Suprapubic skin (tissue), 4 donors: Measurements from ENCODE around the gene HCFC1. TPM values are rescaled to one million over a fixed set of nuclear protein-coding genes. Genes with fewer than 3 reads are reported as not detected.

Experiments
- DNase-seq, 2 donors: peaks; one replicate each; pipeline ENCODE4 v3.0.0-alpha.2; 2019; ENCODE audit warnings: low spot score in 2 of 2
- H3K27ac ChIP-seq: fragments of 200-600 bp; sonication (generic); one replicate; pipeline ENCODE4 v1.5.1; 2019
- H3K27me3 ChIP-seq: fragments of 200-600 bp; sonication (generic); one replicate; pipeline ENCODE4 v1.5.1; 2019
- H3K36me3 ChIP-seq: fragments of 200-600 bp; sonication (generic); one replicate; pipeline ENCODE4 v1.5.1; 2019
- H3K4me1 ChIP-seq: fragments of 200-600 bp; sonication (generic); one replicate; pipeline ENCODE4 v1.5.1; 2019
- H3K4me3 ChIP-seq: fragments of 200-600 bp; sonication (generic); one replicate; pipeline ENCODE4 v1.5.1; 2019; ENCODE audit warnings: mild to moderate bottlenecking
- H3K9me3 ChIP-seq: fragments of 200-600 bp; sonication (generic); one replicate; pipeline ENCODE4 v1.5.1; 2019
- EP300 ChIP-seq: sonication (generic); formaldehyde crosslinking; IDR thresholded peaks from one replicate; pipeline ENCODE4 v1.6.1; 2017; ENCODE audit warnings: antibody characterized with exemption
- POLR2A ChIP-seq, 2 donors: fragments of 450-650 bp; IDR thresholded peaks; one replicate each; pipeline ENCODE4 v1.6.1; 2017; ENCODE audit warnings: antibody characterized with exemption in 2 of 2, mild to moderate bottlenecking in 2 of 2, moderate library complexity in 2 of 2
- POLR2AphosphoS5 ChIP-seq, 3 donors: sonication (generic); formaldehyde crosslinking; IDR thresholded peaks; one replicate each; pipeline ENCODE4 v1.6.1; 2017; ENCODE audit warnings: antibody characterized with exemption in 3 of 3
- WGBS: methylation state at CpG from one replicate; pipeline ENCODE4 v1.1.5; 2018; 5-methylcytosine and 5-hydroxymethylcytosine counted together
- total RNA-seq, 4 donors: library from RNA; depleted of rRNA; stranded (reverse); fragments of >200 nt; gene quantifications; one replicate each; pipeline ENCODE4 v1.1.0, GENCODE V29; 2016
- TF ChIP-seq, protein P1 (sequence below), 2 donors: fragments of 200-600 bp in 1 of 2; fragments of 450-650 bp in 1 of 2; sonication (generic) in 1 of 2; IDR thresholded peaks; one replicate each; pipeline ENCODE4 v1.5.1; 2016 to 2019; ENCODE audit warnings: antibody characterized with exemption in 2 of 2, mild to moderate bottlenecking in 1 of 2, moderate library complexity in 1 of 2

The HCFC1 gene
- total RNA-seq, 4 donors from 2014 or later, result 51.9 to 72.2 (median 55.3) TPM

DNA sequence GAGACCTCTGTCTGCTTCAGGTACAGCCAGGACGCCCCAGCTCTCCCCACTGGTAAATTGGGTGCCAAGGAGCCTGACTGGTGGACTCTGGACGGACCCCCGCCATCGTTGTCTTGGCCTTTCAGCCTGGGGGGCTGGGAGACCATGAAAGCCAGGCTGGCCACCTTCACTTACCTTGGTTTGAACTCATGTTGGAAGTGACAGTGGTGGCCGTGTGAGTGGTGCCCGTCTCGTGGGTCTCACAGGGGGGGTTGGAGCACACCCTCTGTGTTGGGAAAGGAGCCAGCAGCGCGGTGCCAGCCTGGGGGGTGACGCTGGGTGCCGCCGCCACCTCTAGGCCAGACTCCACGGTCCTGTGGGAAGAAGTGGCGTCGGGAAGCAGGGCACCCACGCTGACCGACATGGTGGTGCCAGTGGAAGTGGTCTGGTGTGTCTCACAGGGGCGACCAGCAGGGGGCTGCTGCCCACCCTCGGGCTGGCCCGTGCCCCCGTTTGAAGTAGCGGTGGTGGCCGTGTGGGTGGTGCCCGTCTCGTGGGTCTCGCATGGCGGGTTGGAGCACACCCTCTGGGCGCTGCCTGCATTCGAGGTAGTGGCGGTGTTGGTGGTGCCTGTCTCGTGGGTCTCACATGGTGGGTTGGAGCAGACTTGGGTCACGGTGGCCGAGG is 17.6 kb downstream of the HCFC1 start:
- WGBS, result 81% methylated on average over 12 of the region's 33 CpGs

DNA sequence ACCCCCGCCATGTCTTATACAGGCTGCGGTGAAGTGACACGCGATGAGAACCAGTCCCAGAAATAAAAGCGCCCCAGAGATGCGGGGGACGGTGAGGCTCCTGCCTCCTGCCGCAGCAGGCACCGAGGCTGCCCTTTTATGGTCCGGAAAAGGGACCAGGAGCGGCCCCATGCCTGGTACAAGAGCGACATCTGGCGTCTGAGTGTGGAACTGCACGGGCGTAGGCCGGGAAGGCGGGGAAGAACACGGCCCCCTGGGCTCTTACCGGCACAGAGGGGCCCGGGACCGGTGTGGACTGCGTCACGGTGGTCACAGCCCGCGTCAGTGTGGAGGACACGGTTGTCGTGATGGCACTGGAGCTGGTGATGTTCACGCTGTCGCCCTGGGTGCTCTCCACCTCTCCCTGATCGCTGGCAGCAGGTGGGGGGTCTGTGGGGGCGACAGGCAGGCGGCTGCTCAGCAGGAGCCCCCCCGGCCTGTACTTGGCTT is 18.2 kb downstream of the HCFC1 start:
- TF ChIP-seq EP300 (no peak), POLR2AphosphoS5 (IDR thresholded peaks at IDR 0.05) (peak in 1 of 3 donors; percentile 42), POLR2A (IDR thresholded peaks at IDR 0.05) (no peak)
- TF ChIP-seq, protein P1, sequence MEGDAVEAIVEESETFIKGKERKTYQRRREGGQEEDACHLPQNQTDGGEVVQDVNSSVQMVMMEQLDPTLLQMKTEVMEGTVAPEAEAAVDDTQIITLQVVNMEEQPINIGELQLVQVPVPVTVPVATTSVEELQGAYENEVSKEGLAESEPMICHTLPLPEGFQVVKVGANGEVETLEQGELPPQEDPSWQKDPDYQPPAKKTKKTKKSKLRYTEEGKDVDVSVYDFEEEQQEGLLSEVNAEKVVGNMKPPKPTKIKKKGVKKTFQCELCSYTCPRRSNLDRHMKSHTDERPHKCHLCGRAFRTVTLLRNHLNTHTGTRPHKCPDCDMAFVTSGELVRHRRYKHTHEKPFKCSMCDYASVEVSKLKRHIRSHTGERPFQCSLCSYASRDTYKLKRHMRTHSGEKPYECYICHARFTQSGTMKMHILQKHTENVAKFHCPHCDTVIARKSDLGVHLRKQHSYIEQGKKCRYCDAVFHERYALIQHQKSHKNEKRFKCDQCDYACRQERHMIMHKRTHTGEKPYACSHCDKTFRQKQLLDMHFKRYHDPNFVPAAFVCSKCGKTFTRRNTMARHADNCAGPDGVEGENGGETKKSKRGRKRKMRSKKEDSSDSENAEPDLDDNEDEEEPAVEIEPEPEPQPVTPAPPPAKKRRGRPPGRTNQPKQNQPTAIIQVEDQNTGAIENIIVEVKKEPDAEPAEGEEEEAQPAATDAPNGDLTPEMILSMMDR (IDR thresholded peaks at IDR 0.05), result peak; percentile 92 to 95
- Histone ChIP-seq H3K4me3 (no peak overlapping the region), H3K36me3 (peaks cover 84% of the 10 kb centered on the region), H3K4me1 (no peaks in the 10 kb centered on the region), H3K9me3 (no peaks in the 10 kb centered on the region), H3K27ac (no peak overlapping the region), H3K27me3 (no peaks in the 10 kb centered on the region)
- DNase-seq, result no peak
- 54% methylated on average over 17 of the region's 33 CpGs for WGBS

More for the DNA sequence above, 17.6 kb downstream of the HCFC1 start:
- H3K27me3 ChIP-seq, result no peaks in the 10 kb centered on the region
- no peak overlapping the region for H3K4me3 ChIP-seq
- TF ChIP-seq, protein P1 (IDR thresholded peaks at IDR 0.05), result no peak
- no peak for TF ChIP-seq POLR2A (IDR thresholded peaks at IDR 0.05)
- TF ChIP-seq POLR2AphosphoS5 (IDR thresholded peaks at IDR 0.05), result no peak
- TF ChIP-seq EP300, result no peak
- no peaks in the 10 kb centered on the region for H3K4me1 ChIP-seq
- no peaks in the 10 kb centered on the region for H3K9me3 ChIP-seq
- H3K36me3 ChIP-seq, result peaks cover 88% of the 10 kb centered on the region
- DNase-seq, result no peak
- H3K27ac ChIP-seq, result no peak overlapping the region

DNA sequence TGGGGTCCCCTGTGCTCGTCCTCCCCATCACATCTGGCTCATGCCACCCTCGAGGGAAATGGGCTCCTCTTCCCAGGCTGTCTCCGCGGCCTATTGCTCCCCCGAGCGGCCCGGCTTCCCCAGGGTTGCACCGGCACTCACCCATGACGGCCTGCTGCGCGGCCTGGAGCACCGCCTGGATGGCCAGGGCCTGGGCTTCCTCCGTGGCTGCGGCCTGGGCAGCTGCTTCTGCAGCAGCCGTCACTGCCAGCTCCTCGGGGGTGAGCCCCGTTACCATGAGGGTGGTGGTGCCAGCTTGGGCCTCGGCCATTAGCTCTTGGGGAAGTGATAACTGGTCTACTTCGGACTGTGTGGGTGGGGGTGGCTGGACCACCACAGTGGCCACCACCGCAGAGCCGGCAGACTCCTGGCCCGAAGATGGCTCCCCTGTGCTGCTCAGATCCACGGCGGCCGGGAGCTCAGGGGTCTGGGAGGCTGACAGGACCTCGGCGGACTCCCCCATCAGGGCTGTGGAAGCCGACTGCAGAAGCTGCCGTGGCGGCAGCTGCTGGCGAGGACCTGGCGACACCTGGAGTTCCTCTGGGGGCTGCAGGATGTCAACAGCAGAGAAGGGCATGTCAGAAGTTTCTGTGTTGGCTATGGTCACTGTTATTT is 19.1 kb downstream of the HCFC1 start:
- WGBS, result 90% methylated on average over 2 of the region's 32 CpGs
- DNase-seq, result no peak
- no peaks in the 10 kb centered on the region for H3K27me3 ChIP-seq
- H3K9me3 ChIP-seq, result no peaks in the 10 kb centered on the region
- H3K27ac ChIP-seq, result no peak overlapping the region
- peaks cover 75% of the 10 kb centered on the region for H3K36me3 ChIP-seq
- H3K4me1 ChIP-seq, result peaks cover 5% of the 10 kb centered on the region
- TF ChIP-seq, protein P1 (IDR thresholded peaks at IDR 0.05), result no peak
- no peak for TF ChIP-seq EP300
- no peak for TF ChIP-seq POLR2A (IDR thresholded peaks at IDR 0.05)
- no peak for TF ChIP-seq POLR2AphosphoS5 (IDR thresholded peaks at IDR 0.05)
- no peak overlapping the region for H3K4me3 ChIP-seq

DNA sequence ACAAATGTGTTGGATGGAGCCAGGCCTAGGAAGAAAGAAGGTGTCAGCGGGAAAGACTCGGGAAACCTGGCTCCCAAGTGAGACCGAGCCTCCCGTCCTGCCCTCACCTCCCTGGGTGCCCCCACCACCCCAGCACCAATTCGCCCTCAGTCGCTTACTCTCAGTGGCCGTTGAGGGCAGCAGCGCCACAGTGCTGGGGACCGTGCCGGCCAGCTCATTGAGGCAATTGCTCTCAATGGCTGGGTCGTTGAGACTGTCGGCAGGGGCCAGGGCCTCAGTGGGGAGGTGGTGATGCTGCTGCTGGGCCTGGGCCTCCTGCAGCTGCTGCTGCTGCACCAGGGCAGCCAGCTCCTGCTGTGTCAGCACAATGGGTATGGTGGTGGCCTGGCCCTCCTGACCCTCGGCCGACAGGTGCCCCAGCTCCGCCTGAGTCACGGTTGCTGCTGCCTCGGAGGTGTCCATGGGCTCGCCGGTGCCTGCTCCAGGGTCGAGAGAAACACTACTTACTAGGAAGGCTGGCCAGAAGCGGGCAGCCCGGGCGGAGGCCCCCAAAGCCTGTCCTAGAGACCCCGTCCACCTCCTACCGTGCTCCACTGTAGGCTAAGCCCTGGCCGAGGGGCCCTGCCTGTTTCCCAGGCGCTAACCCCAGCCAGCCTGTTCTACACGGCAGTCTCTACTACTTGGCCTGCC is 19.8 kb downstream of the HCFC1 start:
- H3K27ac ChIP-seq, result no peak overlapping the region
- H3K9me3 ChIP-seq, result no peaks in the 10 kb centered on the region
- peaks cover 69% of the 10 kb centered on the region for H3K36me3 ChIP-seq
- peaks cover 8% of the 10 kb centered on the region for H3K4me1 ChIP-seq
- H3K4me3 ChIP-seq, result no peak overlapping the region
- TF ChIP-seq POLR2AphosphoS5 (IDR thresholded peaks at IDR 0.05), result no peak
- no peak for TF ChIP-seq EP300
- no peak for TF ChIP-seq POLR2A (IDR thresholded peaks at IDR 0.05)
- TF ChIP-seq, protein P1 (IDR thresholded peaks at IDR 0.05), result no peak
- no peaks in the 10 kb centered on the region for H3K27me3 ChIP-seq
- DNase-seq, result no peak
- WGBS, result 92% methylated on average over 15 of the region's 28 CpGs

DNA sequence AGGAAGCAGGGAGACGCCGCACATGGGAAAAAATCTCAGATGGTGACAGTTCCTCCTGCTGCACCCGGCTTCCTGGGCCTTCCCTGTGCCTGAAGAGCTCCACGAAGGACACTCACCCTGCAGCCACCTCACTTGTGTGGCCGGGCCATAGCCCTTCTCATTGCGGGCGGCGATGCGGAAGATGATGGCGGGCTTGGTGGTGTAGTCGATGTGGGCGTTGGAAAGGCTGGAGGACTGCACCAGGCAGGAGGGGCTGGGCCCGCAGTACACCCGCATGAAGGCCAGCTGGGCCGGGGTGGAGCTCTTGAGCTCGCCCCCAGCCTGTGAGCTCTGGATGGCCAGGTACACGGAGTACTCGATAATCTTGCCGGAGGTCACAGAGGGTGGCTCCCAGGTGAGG is 21.5 kb downstream of the HCFC1 start:
- no peak for DNase-seq
- Histone ChIP-seq H3K36me3 (peaks cover 52% of the 10 kb centered on the region), H3K4me1 (peaks cover 8% of the 10 kb centered on the region), H3K9me3 (no peaks in the 10 kb centered on the region), H3K4me3 (no peak overlapping the region), H3K27me3 (no peaks in the 10 kb centered on the region), H3K27ac (no peak overlapping the region)
- TF ChIP-seq EP300 (no peak), POLR2AphosphoS5 (IDR thresholded peaks at IDR 0.05) (no peak), POLR2A (IDR thresholded peaks at IDR 0.05) (no peak)
- TF ChIP-seq, protein P1 (IDR thresholded peaks at IDR 0.05), result no peak
- WGBS, result 90% methylated on average over 10 of the region's 19 CpGs
